RWPE1 (cell line): ENCODE measurements around the gene RPE65.

Source experiments
- CTCF ChIA-PET: fragments of 350-600 bp; sonication (Branson Sonifier 250); formaldehyde crosslinking; extraction: SDS; loops from one replicate; lab custom pipeline; 2021; lab: Yijun Ruan, JAX
- POLR2A ChIA-PET: fragments of 400-600 bp; formaldehyde crosslinking; extraction: SDS; loops from one replicate; lab custom pipeline; 2020; ENCODE audit warnings: antibody characterized with exemption; ENCODE audit not compliant: low non-redundant PET; lab: Yijun Ruan, JAX
- DNase-seq: peaks from one replicate; pipeline ENCODE4 v3.0.0; 2012; ENCODE audit warnings: low spot score
- H3K27ac ChIP-seq: fragments of 450-650 bp; 2 replicates; pipeline ENCODE4 v1.5.1; 2017
- TF ChIP-seq, protein P1 (sequence below): fragments of 450-650 bp; conservative IDR thresholded peaks from 2 replicates; pipeline ENCODE4 v1.5.1; 2017; ENCODE audit warnings: low read depth, mild to moderate bottlenecking

Gene RPE65

DNA sequence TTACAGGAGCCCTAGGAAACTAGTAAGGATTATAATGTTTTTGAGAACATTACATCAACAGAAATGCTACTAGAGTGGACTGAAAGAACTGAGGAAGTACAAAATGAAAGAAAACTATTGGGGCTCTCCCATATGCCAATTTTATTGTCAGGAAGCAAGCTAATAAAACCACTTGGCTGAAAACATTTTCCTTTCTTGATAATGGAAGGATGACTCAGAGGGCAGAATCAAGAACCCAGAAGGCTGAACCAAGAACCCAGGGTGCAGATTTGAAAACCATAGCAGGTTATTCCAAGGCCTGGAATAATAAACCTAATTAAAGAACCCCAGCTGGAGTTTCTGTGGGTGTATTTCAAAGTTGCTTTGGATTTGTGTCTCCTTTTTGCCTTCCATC lies 70.7 kb downstream of the RPE65 start:
- ChIA-PET CTCF (interaction anchor here (0.7 kb wide), 1 partner anchor 19 kb away, joined by 5 read pairs; no protein-coding TSS in a partner anchor), POLR2A (no interaction called here)
- TF ChIP-seq, protein P1, sequence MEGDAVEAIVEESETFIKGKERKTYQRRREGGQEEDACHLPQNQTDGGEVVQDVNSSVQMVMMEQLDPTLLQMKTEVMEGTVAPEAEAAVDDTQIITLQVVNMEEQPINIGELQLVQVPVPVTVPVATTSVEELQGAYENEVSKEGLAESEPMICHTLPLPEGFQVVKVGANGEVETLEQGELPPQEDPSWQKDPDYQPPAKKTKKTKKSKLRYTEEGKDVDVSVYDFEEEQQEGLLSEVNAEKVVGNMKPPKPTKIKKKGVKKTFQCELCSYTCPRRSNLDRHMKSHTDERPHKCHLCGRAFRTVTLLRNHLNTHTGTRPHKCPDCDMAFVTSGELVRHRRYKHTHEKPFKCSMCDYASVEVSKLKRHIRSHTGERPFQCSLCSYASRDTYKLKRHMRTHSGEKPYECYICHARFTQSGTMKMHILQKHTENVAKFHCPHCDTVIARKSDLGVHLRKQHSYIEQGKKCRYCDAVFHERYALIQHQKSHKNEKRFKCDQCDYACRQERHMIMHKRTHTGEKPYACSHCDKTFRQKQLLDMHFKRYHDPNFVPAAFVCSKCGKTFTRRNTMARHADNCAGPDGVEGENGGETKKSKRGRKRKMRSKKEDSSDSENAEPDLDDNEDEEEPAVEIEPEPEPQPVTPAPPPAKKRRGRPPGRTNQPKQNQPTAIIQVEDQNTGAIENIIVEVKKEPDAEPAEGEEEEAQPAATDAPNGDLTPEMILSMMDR, result no peak
- H3K27ac ChIP-seq, result no peak overlapping the region
- no peak for DNase-seq
